IPS DF 6.9 (cell line): ENCODE data around the gene MTR.

Experiments
- DNase-seq: peaks from one replicate; pipeline ENCODE4 v3.0.0-alpha.2; 2013; ENCODE audit warnings: low read depth, low spot score
- H3K27ac ChIP-seq: one replicate; pipeline ENCODE4 v1.5.1; 2013; ENCODE audit warnings: low read length, control low read depth
- H3K27me3 ChIP-seq: 2 replicates; pipeline ENCODE4 v1.6.1; 2013; ENCODE audit warnings: mild to moderate bottlenecking, low read length; ENCODE audit not compliant: control insufficient read depth, insufficient read depth
- H3K36me3 ChIP-seq: 2 replicates; pipeline ENCODE4 v1.6.1; 2013; ENCODE audit warnings: low read length; ENCODE audit not compliant: control insufficient read depth, insufficient read depth
- H3K4me1 ChIP-seq: 2 replicates; pipeline ENCODE4 v1.6.1; 2013; ENCODE audit warnings: low read length; ENCODE audit not compliant: control insufficient read depth, insufficient read depth
- H3K4me3 ChIP-seq: 2 replicates; pipeline ENCODE4 v1.5.1; 2013; ENCODE audit warnings: mild to moderate bottlenecking, low read length
- H3K9me3 ChIP-seq: 2 replicates; pipeline ENCODE4 v1.6.1; 2013; ENCODE audit warnings: low read length, inconsistent platforms; ENCODE audit not compliant: control insufficient read depth, insufficient read depth
- WGBS: extraction: QIAGEN DNeasy Blood & Tissue Kit; methylation state at CpG from one replicate; pipeline ENCODE4 v1.1.7; 2013; ENCODE audit warnings: mixed read lengths, missing lambda C conversion rate; ENCODE audit not compliant: insufficient read length, insufficient coverage; 5-methylcytosine and 5-hydroxymethylcytosine counted together

Gene MTR

GRCh38 chr1:236806634-236807033, 11.5 kb downstream of the MTR start:
- no CpG with 5 or more reads among the region's 2 CpGs for WGBS
- no peaks in the 10 kb centered on the region; the same call in 1 of the 2 replicates for H3K27me3 ChIP-seq
- H3K9me3 ChIP-seq: no peaks in the 10 kb centered on the region
- no peak overlapping the region for H3K27ac ChIP-seq
- DNase-seq: no peak
- H3K4me1 ChIP-seq: no peaks in the 10 kb centered on the region
- H3K36me3 ChIP-seq: no peaks in the 10 kb centered on the region; the same call in 1 of the 2 replicates
- H3K4me3 ChIP-seq: no peak overlapping the region

DNA sequence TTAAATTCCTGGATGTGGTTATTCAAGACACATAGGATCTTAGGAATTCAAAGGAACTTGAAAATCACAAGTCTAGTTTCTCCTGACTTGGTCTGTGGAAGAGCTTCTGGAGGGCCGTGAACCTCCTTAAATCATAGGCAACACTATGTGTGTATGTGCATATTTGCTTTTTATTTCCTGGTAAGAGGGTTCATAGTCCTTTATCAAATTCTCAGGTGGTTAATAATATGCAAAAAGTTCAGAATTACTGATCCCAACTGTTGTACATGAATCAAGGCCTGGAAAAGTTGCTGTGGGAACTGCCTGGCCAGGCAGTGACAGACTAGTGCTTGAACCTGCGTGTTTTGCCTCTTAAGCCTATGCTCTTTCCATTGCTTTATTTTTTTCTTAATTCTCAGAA, 12.9 kb downstream of the MTR start:
- Histone ChIP-seq H3K36me3 (no peaks in the 10 kb centered on the region; the same call in 1 of the 2 replicates), H3K4me1 (no peaks in the 10 kb centered on the region), H3K4me3 (no peak overlapping the region), H3K27me3 (no peaks in the 10 kb centered on the region; the same call in 1 of the 2 replicates), H3K9me3 (no peaks in the 10 kb centered on the region), H3K27ac (no peak overlapping the region)
- no CpG with 5 or more reads among the region's 2 CpGs for WGBS
- DNase-seq: no peak

DNA sequence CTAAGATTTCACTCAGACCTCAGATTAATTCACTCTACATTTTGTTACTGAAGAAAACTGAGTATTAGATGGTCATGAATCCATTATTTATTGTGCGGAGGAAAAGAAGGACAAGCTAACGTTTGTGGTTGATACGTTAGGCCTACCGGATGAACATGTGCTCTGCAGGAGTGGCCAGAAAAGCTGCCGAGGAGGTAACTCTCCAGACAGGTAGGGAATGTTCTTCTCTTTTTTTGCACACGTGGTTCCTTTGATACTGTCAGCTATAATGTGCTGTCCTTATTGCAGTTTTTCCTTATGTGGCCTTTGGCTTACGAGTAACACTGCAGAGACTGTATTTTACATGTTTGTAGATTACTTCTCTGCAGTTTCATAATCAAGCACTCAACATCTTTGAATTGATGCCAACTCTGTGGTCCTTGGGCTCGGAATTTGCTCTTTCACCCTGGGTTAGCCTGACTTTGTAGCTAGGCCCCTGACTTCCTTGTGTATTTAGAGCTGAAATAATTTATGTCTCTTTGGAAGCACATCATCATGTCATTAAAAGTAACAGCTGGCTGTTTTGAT, 13.6 kb downstream of the MTR start:
- no peaks in the 10 kb centered on the region; the same call in 1 of the 2 replicates for H3K36me3 ChIP-seq
- H3K27ac ChIP-seq: no peak overlapping the region
- no peak overlapping the region for H3K4me3 ChIP-seq
- no CpG with 5 or more reads among the region's 8 CpGs for WGBS
- no peak for DNase-seq
- H3K9me3 ChIP-seq: no peaks in the 10 kb centered on the region
- H3K4me1 ChIP-seq: no peaks in the 10 kb centered on the region
- H3K27me3 ChIP-seq: no peaks in the 10 kb centered on the region; the same call in 1 of the 2 replicates

DNA sequence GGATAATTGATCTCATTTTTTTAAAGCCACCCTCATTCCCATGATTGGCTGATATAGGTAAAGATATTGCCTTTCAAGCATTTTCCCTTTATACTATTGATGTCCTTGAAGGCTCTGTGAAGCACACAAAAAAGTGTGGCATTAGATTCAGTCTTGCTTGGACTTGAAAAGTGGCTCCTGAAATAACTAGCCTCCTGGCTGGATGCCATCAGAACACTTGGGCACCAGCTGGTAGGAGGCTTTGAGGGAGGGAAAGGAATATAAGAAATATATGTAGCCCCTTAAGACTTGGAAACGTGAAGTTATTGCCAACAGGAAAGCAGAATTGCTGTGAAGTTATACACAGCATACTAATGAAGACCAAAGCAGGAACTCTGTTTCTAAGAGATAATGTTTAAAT, 14.1 kb downstream of the MTR start:
- H3K27me3 ChIP-seq: no peaks in the 10 kb centered on the region; the same call in 1 of the 2 replicates
- H3K27ac ChIP-seq: no peak overlapping the region
- H3K36me3 ChIP-seq: no peaks in the 10 kb centered on the region; the same call in 1 of the 2 replicates
- DNase-seq: no peak
- no CpG with 5 or more reads among the region's 1 CpG for WGBS
- H3K4me3 ChIP-seq: no peak overlapping the region
- H3K4me1 ChIP-seq: no peaks in the 10 kb centered on the region
- no peaks in the 10 kb centered on the region for H3K9me3 ChIP-seq

GRCh38 chr1:236810018-236810417, 14.9 kb downstream of the MTR start:
- no peaks in the 10 kb centered on the region; the same call in 1 of the 2 replicates for H3K36me3 ChIP-seq
- no peak overlapping the region for H3K4me3 ChIP-seq
- no peak for DNase-seq
- no peaks in the 10 kb centered on the region; the same call in 1 of the 2 replicates for H3K27me3 ChIP-seq
- H3K27ac ChIP-seq: no peak overlapping the region
- H3K9me3 ChIP-seq: no peaks in the 10 kb centered on the region
- no peaks in the 10 kb centered on the region for H3K4me1 ChIP-seq
- 100% methylated on average over 1 of the region's 3 CpGs for WGBS

DNA sequence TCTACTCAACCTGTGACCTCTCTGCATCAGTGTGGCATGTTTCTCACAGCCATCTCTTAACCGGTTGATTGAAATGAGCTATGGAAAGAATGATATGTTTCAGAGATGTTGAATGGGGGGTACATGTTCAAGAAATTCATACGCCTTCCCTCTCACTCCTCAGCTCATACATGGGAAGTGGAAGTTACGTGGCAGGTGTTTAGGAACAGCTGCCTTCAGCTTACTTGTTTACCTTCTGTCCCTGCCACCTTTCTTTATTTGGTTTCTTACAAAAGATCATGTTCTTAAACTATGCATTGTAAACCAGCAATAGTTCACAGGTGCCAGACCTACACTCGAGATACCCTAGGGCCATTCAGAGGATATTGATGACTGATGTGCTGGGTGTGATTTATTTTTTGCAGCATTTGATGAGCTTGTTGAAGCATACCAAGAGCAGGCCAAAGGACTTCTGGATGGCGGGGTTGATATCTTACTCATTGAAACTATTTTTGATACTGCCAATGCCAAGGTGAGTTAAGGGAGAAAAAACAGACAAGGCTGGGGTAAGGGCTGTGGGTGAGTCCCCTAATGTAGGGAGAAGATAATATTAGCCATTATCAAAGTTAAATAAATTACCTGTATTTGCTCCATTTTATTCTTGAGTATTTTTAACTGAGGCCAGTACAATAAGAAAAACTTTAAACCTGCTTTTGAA, 17.4 kb downstream of the MTR start:
- WGBS: no CpG with 5 or more reads among the region's 5 CpGs
- no peak overlapping the region for H3K27ac ChIP-seq
- no peaks in the 10 kb centered on the region for H3K27me3 ChIP-seq
- H3K4me3 ChIP-seq: no peak overlapping the region
- no peaks in the 10 kb centered on the region for H3K4me1 ChIP-seq
- H3K9me3 ChIP-seq: no peaks in the 10 kb centered on the region
- no peak for DNase-seq
- H3K36me3 ChIP-seq: peaks cover 2% of the 10 kb centered on the region; the same call in 1 of the 2 replicates

GRCh38 chr1:236815941-236816340, 20.8 kb downstream of the MTR start:
- H3K36me3 ChIP-seq: peaks cover 2% of the 10 kb centered on the region; the same call in 1 of the 2 replicates
- WGBS: no CpG with 5 or more reads among the region's 2 CpGs
- DNase-seq: no peak
- H3K27ac ChIP-seq: no peak overlapping the region
- no peaks in the 10 kb centered on the region for H3K9me3 ChIP-seq
- no peaks in the 10 kb centered on the region for H3K27me3 ChIP-seq
- no peak overlapping the region for H3K4me3 ChIP-seq
- no peaks in the 10 kb centered on the region for H3K4me1 ChIP-seq

DNA sequence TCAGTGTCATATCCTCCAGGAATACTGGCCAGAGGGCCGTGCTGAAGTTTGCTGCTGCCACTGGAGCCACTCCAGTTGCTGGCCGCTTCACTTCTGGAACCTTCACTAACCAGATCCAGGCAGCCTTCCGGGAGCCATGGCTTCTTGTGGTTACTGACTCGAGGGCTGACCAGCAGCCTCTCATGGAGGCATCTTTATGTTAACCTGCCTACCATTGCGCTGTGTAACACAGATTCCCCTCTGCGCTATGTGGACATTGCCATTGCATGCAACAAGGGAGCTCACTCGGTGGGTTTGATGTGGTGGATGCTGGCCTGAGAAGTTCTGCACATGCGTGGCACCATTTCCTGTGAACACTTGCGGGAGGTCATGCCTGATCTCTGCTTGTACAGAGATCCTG, 24.8 kb downstream of the MTR start:
- peaks cover 4% of the 10 kb centered on the region; the same call in 1 of the 2 replicates for H3K36me3 ChIP-seq
- H3K27me3 ChIP-seq: no peaks in the 10 kb centered on the region
- no CpG with 5 or more reads among the region's 9 CpGs for WGBS
- H3K27ac ChIP-seq: no peak overlapping the region
- H3K9me3 ChIP-seq: no peaks in the 10 kb centered on the region
- no peak overlapping the region for H3K4me3 ChIP-seq
- no peaks in the 10 kb centered on the region for H3K4me1 ChIP-seq
- DNase-seq: no peak

GRCh38 chr1:236821091-236821627, 26.1 kb downstream of the MTR start:
- no peaks in the 10 kb centered on the region for H3K4me1 ChIP-seq
- no peak for DNase-seq
- H3K27ac ChIP-seq: no peak overlapping the region
- no peaks in the 10 kb centered on the region for H3K27me3 ChIP-seq
- no CpG with 5 or more reads among the region's 6 CpGs for WGBS
- H3K4me3 ChIP-seq: no peak overlapping the region
- no peaks in the 10 kb centered on the region for H3K9me3 ChIP-seq
- peaks cover 4% of the 10 kb centered on the region; the same call in 1 of the 2 replicates for H3K36me3 ChIP-seq

- no CpG with 5 or more reads among the region's 2 CpGs for WGBS
Observed at GRCh38 chr1:236823559-236823958, 28.5 kb downstream of the MTR start.

More at GRCh38 chr1:236823559-236823958, 28.5 kb downstream of the MTR start:
- Histone ChIP-seq H3K27ac (no peak overlapping the region), H3K4me1 (no peaks in the 10 kb centered on the region), H3K27me3 (no peaks in the 10 kb centered on the region), H3K9me3 (no peaks in the 10 kb centered on the region), H3K36me3 (peaks cover 2% of the 10 kb centered on the region; the same call in 1 of the 2 replicates), H3K4me3 (no peak overlapping the region)
- no peak for DNase-seq
